K562 (cell line): ENCODE data around the gene TAP2. TPM values are rescaled to one million over a fixed set of nuclear protein-coding genes. Genes with fewer than 3 reads are reported as not detected.

ENCODE experiments used
- ATF4 ChIP-seq: fragments of 450-650 bp; formaldehyde crosslinking; IDR thresholded peaks from 2 replicates; pipeline ENCODE4 v1.4.0; 2022; ENCODE audit warnings: mild to moderate bottlenecking, moderate library complexity
- FOXA3 ChIP-seq, 2 experiments: fragments of 450-650 bp in 1 of 2; sonication (generic) in 1 of 2; formaldehyde crosslinking; IDR thresholded peaks in 1 of 2; conservative IDR thresholded peaks in 1 of 2; 2 replicates each; pipeline versions ENCODE4 v1.4.0 to v1.8.0; 2020 to 2022; ENCODE audit warnings: mild to moderate bottlenecking in 2 of 2, missing genetic modification reagents in 1 of 2
- FOXM1 ChIP-seq, 2 experiments: fragments of 450-650 bp in 1 of 2; sonication (generic) in 1 of 2; formaldehyde crosslinking in 1 of 2; IDR thresholded peaks; 2 replicates each; pipeline versions ENCODE4 v1.6.1 to v1.9.0; 2017 to 2022; ENCODE audit warnings: low read depth in 2 of 2, mild to moderate bottlenecking in 2 of 2, missing genetic modification reagents in 1 of 2, moderate library complexity in 1 of 2
- FOXP1 ChIP-seq: sonication (generic); formaldehyde crosslinking; IDR thresholded peaks from 2 replicates; pipeline ENCODE4 v1.8.0; 2022; ENCODE audit warnings: mild to moderate bottlenecking, missing genetic modification reagents
- MAZ ChIP-seq, 2 experiments: fragments of 450-650 bp in 1 of 2; sonication (generic) in 1 of 2; formaldehyde crosslinking; IDR thresholded peaks in 1 of 2; conservative IDR thresholded peaks in 1 of 2; 2 replicates each; pipeline versions ENCODE4 v1.4.0 to v1.5.0; 2020; ENCODE audit warnings: mild to moderate bottlenecking in 1 of 2, missing genetic modification reagents in 1 of 2
- MCM7 ChIP-seq, 2 experiments: fragments of 450-650 bp; IDR thresholded peaks; 2 replicates each; pipeline ENCODE4 v1.6.1; 2016 to 2018
- MECOM ChIP-seq: fragments of 250-450 bp; sonication (Bioruptor Pico); IDR thresholded peaks from 2 replicates; pipeline ENCODE4 v1.8.0; 2022; ENCODE audit warnings: inconsistent platforms
- PHF21A ChIP-seq: fragments of 450-650 bp; IDR thresholded peaks from 2 replicates; pipeline ENCODE4 v1.6.1; 2017; ENCODE audit warnings: low read depth, borderline replicate concordance
- RAD21 ChIP-seq, 2 experiments: fragments of 250-450 bp in 1 of 2; fragments of 450-650 bp in 1 of 2; sonication (Bioruptor Pico) in 1 of 2; formaldehyde crosslinking in 1 of 2; IDR thresholded peaks in 1 of 2; conservative IDR thresholded peaks in 1 of 2; 2 replicates each; pipeline versions ENCODE4 v1.4.0 to v1.8.0; 2020 to 2022; ENCODE audit warnings: mild to moderate bottlenecking in 2 of 2, moderate library complexity in 1 of 2
- STAG1 ChIP-seq: sonication (generic); formaldehyde crosslinking; IDR thresholded peaks from 2 replicates; pipeline ENCODE4 v1.5.0; 2020; ENCODE audit warnings: missing genetic modification reagents, borderline replicate concordance
- U2AF1 ChIP-seq: fragments of 200-400 bp; formaldehyde crosslinking; optimal IDR thresholded peaks from 2 replicates; pipeline ENCODE3; 2017; ENCODE audit warnings: mild to moderate bottlenecking, low read depth, low read length, moderate library complexity
- ZNF133 ChIP-seq: fragments of 250-450 bp; sonication (Bioruptor Pico); IDR thresholded peaks from 2 replicates; pipeline ENCODE4 v1.4.0; 2020; ENCODE audit warnings: mild to moderate bottlenecking
- ZNF24 ChIP-seq: fragments of 450-650 bp; IDR thresholded peaks from 2 replicates; pipeline ENCODE4 v1.6.1; 2016
- ZNF445 ChIP-seq: fragments of 250-450 bp; sonication (Bioruptor Pico); IDR thresholded peaks from 2 replicates; pipeline ENCODE4 v1.4.0; 2020; ENCODE audit warnings: low read depth, mild to moderate bottlenecking, moderate library complexity
- ZNF584 ChIP-seq: fragments of 200-800 bp; sonication (Bioruptor generic); IDR thresholded peaks from 2 replicates; pipeline ENCODE4 v1.6.1; 2016; ENCODE audit warnings: low read depth, mild to moderate bottlenecking, missing genetic modification characterization, missing compliant biosample characterization
- ZNF77 ChIP-seq: fragments of 250-450 bp; sonication (Bioruptor Pico); IDR thresholded peaks from 2 replicates; pipeline ENCODE4 v1.5.0; 2020
- polyA plus RNA-seq, 8 experiments: library from polyadenylated mRNA; depleted of rRNA in 4 of 8; stranded (reverse) in 5 of 8; unstranded in 3 of 8; fragments of >200 nt; fragmentation: Nextera tagmentation in 2 of 8; fragmentation: Illumina TruSeq in 1 of 8; extraction: Ambion mirVana in 2 of 8; extraction: Trizol in 1 of 8; gene quantifications; 2 replicates each; pipeline versions ENCODE4 v1.2.1 to v1.2.3, GENCODE V29; 2011 to 2014; ENCODE audit warnings: inconsistent platforms in 1 of 8, missing spikeins in 1 of 8
- total RNA-seq, 7 experiments: library from RNA; depleted of rRNA in 6 of 7; stranded (reverse); fragments of >200 nt in 6 of 7; fragmentation: Illumina TruSeq in 2 of 7; extraction: Trizol in 2 of 7; gene quantifications; 2 replicates each; pipeline versions ENCODE4 v1.2.1 to v1.2.3, GENCODE V29; 2011 to 2021; ENCODE audit warnings: low replicate concordance in 1 of 7
- TF ChIP-seq, protein P1 (sequence below): sonication (generic); formaldehyde crosslinking; IDR thresholded peaks from 2 replicates; pipeline ENCODE4 v1.8.1; 2023; ENCODE audit warnings: mild to moderate bottlenecking, missing genetic modification reagents
- TF ChIP-seq, protein P2 (sequence below): sonication (generic); formaldehyde crosslinking; IDR thresholded peaks from 2 replicates; pipeline ENCODE4 v1.8.0; 2022; ENCODE audit warnings: mild to moderate bottlenecking, missing genetic modification reagents

The TAP2 gene
- total and polyA plus RNA-seq, 9 of the 15 experiments (the other 6 are each of a cell fraction or from before 2014, with no cell fraction given): 2.0 to 53.5 (median 19.6) TPM

- TF ChIP-seq, protein P1, sequence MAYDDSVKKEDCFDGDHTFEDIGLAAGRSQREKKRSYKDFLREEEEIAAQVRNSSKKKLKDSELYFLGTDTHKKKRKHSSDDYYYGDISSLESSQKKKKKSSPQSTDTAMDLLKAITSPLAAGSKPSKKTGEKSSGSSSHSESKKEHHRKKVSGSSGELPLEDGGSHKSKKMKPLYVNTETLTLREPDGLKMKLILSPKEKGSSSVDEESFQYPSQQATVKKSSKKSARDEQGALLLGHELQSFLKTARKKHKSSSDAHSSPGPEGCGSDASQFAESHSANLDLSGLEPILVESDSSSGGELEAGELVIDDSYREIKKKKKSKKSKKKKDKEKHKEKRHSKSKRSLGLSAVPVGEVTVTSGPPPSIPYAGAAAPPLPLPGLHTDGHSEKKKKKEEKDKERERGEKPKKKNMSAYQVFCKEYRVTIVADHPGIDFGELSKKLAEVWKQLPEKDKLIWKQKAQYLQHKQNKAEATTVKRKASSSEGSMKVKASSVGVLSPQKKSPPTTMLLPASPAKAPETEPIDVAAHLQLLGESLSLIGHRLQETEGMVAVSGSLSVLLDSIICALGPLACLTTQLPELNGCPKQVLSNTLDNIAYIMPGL (CRISPR knock-in tag): no peak
- TF ChIP-seq MECOM: no peak
- no peak for TF ChIP-seq FOXP1 (CRISPR knock-in tag)
- no peak for TF ChIP-seq ZNF445 (CRISPR knock-in tag)
- TF ChIP-seq STAG1 (CRISPR knock-in tag): peak; percentile 59; the same call in 1 of the 2 replicates
- TF ChIP-seq FOXA3 (CRISPR knock-in tag; conservative IDR thresholded peaks at IDR 0.05 in 1 of 2, IDR thresholded peaks at IDR 0.05 in 1 of 2): no peak
- TF ChIP-seq PHF21A: no peak
- TF ChIP-seq MCM7 (IDR thresholded peaks at IDR 0.05): no peak
- no peak for TF ChIP-seq ZNF133 (CRISPR knock-in tag)
- TF ChIP-seq FOXM1 (IDR thresholded peaks at IDR 0.05; ENCODE audit: low read depth): no peak
- TF ChIP-seq FOXM1 (CRISPR knock-in tag; IDR thresholded peaks at IDR 0.05; ENCODE audit: low read depth): no peak
- peak; percentile 76 to 81 for TF ChIP-seq RAD21 (CRISPR knock-in tag; conservative IDR thresholded peaks at IDR 0.05 in 1 of 2, IDR thresholded peaks at IDR 0.05 in 1 of 2)
- TF ChIP-seq ATF4 (CRISPR knock-in tag): no peak
- no peak for TF ChIP-seq MAZ (CRISPR knock-in tag; conservative IDR thresholded peaks at IDR 0.05 in 1 of 2, IDR thresholded peaks at IDR 0.05 in 1 of 2)
- TF ChIP-seq, protein P2, sequence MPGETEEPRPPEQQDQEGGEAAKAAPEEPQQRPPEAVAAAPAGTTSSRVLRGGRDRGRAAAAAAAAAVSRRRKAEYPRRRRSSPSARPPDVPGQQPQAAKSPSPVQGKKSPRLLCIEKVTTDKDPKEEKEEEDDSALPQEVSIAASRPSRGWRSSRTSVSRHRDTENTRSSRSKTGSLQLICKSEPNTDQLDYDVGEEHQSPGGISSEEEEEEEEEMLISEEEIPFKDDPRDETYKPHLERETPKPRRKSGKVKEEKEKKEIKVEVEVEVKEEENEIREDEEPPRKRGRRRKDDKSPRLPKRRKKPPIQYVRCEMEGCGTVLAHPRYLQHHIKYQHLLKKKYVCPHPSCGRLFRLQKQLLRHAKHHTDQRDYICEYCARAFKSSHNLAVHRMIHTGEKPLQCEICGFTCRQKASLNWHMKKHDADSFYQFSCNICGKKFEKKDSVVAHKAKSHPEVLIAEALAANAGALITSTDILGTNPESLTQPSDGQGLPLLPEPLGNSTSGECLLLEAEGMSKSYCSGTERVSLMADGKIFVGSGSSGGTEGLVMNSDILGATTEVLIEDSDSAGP (CRISPR knock-in tag): no peak
- TF ChIP-seq ZNF77 (CRISPR knock-in tag): no peak
- TF ChIP-seq ZNF24: no peak
- TF ChIP-seq ZNF584 (CRISPR knock-in tag): no peak
- no peak for TF ChIP-seq U2AF1
Measured at GRCh38 chr6:32796848-32797776, 41.4 kb downstream of the TAP2 start (continued).
